ENCODE measurements around the gene CFAP221. TPM values are rescaled to one million over a fixed set of nuclear protein-coding genes. Genes with fewer than 3 reads are reported as not detected.
A peak's percentile ranks its signal among the peaks of the same experiment; 100 is the strongest.

CFAP221 gene
- total RNA-seq, 1 experiment from 2014 or later = not detected

- BruUV-seq (replicated peaks) = no TSS peak
- H3K4me1 Mint-ChIP-seq (ENCODE audit: insufficient read depth, unreplicated experiment) = peaks cover 4% of the 10 kb centered on the region
- no peak for DNase-seq (ENCODE audit: unreplicated experiment)
- H3K27me3 Mint-ChIP-seq (ENCODE audit: insufficient read depth, unreplicated experiment) = no peaks in the 10 kb centered on the region
- intact Hi-C loops (cut with micrococcal nuclease) = no loop called here
- H3K27ac Mint-ChIP-seq (ENCODE audit: low read depth, unreplicated experiment) = no peak overlapping the region
- no peaks in the 10 kb centered on the region for H3K36me3 Mint-ChIP-seq (ENCODE audit: insufficient read depth, unreplicated experiment)
- H3K4me3 Mint-ChIP-seq (ENCODE audit: unreplicated experiment) = no peak overlapping the region
- ChIA-PET POLR2A (no interaction called here), CTCF (interaction anchor here (0.7 to 1.7 kb wide), 3 partner anchors 9 to 478 kb away, joined by 3 to 10 read pairs (median 5); no protein-coding TSS in a partner anchor)
- TF ChIP-seq CTCF (IDR thresholded peaks at IDR 0.05; ENCODE audit: unreplicated experiment) = no peak
- H3K9me3 Mint-ChIP-seq (ENCODE audit: unreplicated experiment) = no peaks in the 10 kb centered on the region
These were observed 150.2 kb downstream of the CFAP221 start for GRCh38 chr2:119694470-119694844.

DNA sequence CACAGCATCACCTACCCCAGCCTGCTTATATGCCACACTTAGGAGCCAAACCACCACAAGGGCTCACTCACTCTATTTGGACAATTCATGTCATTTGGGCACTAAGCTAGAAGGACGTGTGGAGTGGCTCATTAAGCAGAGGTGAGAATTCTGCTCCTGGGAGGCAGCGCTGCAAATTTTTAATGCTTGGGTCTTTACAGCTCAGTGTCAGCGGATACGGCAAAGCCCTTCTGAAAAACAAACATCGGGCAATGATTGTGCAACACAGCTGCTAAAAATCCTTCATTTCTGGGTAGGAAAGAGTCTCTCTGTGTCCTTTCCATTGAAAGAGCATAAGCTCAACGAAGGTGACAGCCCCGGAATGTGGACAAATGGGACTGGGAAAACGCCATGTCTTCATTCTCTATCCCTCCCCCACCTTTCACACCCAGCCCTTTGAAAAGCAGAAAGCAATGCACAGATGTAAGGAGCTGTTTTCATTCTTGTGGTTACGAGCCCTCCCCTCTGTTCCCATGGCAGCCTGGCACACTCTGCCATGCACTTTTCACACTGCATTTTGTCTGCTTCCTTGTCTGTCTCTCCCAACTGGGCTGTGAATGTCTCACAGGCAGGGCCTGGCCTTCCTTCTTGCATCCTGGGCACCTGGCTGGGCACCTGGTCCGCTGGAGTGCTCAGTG, 150.7 kb downstream of the CFAP221 start:
- no peaks in the 10 kb centered on the region for H3K27me3 Mint-ChIP-seq (ENCODE audit: insufficient read depth, unreplicated experiment)
- ChIA-PET POLR2A (no interaction called here), CTCF (interaction anchor here (0.6 to 0.7 kb wide), 2 partner anchors 19 to 478 kb away, joined by 3 read pairs; no protein-coding TSS in a partner anchor)
- no peak for TF ChIP-seq CTCF (IDR thresholded peaks at IDR 0.05; ENCODE audit: unreplicated experiment)
- no TSS peak for BruUV-seq (replicated peaks)
- H3K9me3 Mint-ChIP-seq (ENCODE audit: unreplicated experiment) = no peaks in the 10 kb centered on the region
- intact Hi-C loops (cut with micrococcal nuclease) = no loop called here
- H3K27ac Mint-ChIP-seq (ENCODE audit: low read depth, unreplicated experiment) = no peak overlapping the region
- no peak overlapping the region for H3K4me3 Mint-ChIP-seq (ENCODE audit: unreplicated experiment)
- H3K36me3 Mint-ChIP-seq (ENCODE audit: insufficient read depth, unreplicated experiment) = no peaks in the 10 kb centered on the region
- H3K4me1 Mint-ChIP-seq (ENCODE audit: insufficient read depth, unreplicated experiment) = peaks cover 4% of the 10 kb centered on the region
- DNase-seq (ENCODE audit: unreplicated experiment) = peak; percentile 18

DNA sequence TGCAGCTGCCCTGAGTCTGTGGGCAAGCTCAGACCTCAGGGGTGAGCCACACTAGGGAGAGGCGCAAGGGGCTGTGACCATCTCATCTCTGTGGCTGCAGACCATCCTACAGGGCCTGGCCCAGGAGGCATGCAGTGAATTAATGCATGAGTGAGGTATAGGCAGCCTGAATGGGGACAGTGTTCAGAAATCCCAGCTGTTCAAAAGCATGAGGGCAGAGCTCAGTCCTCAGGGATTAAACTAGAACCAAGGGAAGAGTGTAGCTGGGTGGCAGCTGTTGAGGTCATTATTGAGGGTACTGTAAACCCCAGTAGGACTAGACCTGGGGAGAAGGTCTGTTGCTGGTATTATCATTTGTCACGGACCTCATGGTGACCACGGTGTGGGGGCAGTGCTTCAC, 151.8 kb downstream of the CFAP221 start:
- no TSS peak for BruUV-seq (replicated peaks)
- intact Hi-C loops (cut with micrococcal nuclease) = no loop called here
- CTCF ChIA-PET = no interaction called here
- peaks cover 4% of the 10 kb centered on the region for H3K4me1 Mint-ChIP-seq (ENCODE audit: insufficient read depth, unreplicated experiment)
- POLR2A ChIA-PET = no interaction called here
- no peak for TF ChIP-seq CTCF (IDR thresholded peaks at IDR 0.05; ENCODE audit: unreplicated experiment)
- no peak overlapping the region for H3K4me3 Mint-ChIP-seq (ENCODE audit: unreplicated experiment)
- H3K9me3 Mint-ChIP-seq (ENCODE audit: unreplicated experiment) = no peaks in the 10 kb centered on the region
- H3K27ac Mint-ChIP-seq (ENCODE audit: low read depth, unreplicated experiment) = no peak overlapping the region
- no peaks in the 10 kb centered on the region for H3K27me3 Mint-ChIP-seq (ENCODE audit: insufficient read depth, unreplicated experiment)
- H3K36me3 Mint-ChIP-seq (ENCODE audit: insufficient read depth, unreplicated experiment) = no peaks in the 10 kb centered on the region
- no peak for DNase-seq (ENCODE audit: unreplicated experiment)

- TF ChIP-seq CTCF (IDR thresholded peaks at IDR 0.05; ENCODE audit: unreplicated experiment) = no peak
- POLR2A ChIA-PET = no interaction called here
These were observed 152.3 kb downstream of the CFAP221 start for GRCh38 chr2:119696494-119697030.

More at GRCh38 chr2:119696494-119697030, 152.3 kb downstream of the CFAP221 start:
- CTCF ChIA-PET = no interaction called here
- DNase-seq (ENCODE audit: unreplicated experiment) = no peak
- Mint-ChIP-seq H3K4me1 (ENCODE audit: insufficient read depth, unreplicated experiment) (peaks cover 4% of the 10 kb centered on the region), H3K4me3 (ENCODE audit: unreplicated experiment) (no peak overlapping the region), H3K36me3 (ENCODE audit: insufficient read depth, unreplicated experiment) (no peaks in the 10 kb centered on the region), H3K27me3 (ENCODE audit: insufficient read depth, unreplicated experiment) (no peaks in the 10 kb centered on the region), H3K27ac (ENCODE audit: low read depth, unreplicated experiment) (no peak overlapping the region), H3K9me3 (ENCODE audit: unreplicated experiment) (no peaks in the 10 kb centered on the region)
- intact Hi-C loops (cut with micrococcal nuclease) = no loop called here
- no TSS peak for BruUV-seq (replicated peaks)
